Subcutaneous adipose tissue (tissue), 4 donors: ENCODE results near the gene POLR1C. TPM values are rescaled to one million over a fixed set of nuclear protein-coding genes. Genes with fewer than 3 reads are reported as not detected.

Source experiments
- CTCF ChIP-seq: fragments of 450-650 bp; IDR thresholded peaks from one replicate; pipeline ENCODE4 v1.5.1; 2016; ENCODE audit warnings: low read depth, mild to moderate bottlenecking, control low read depth, antibody characterized with exemption, moderate library complexity
- total RNA-seq, 4 donors: library from RNA; depleted of rRNA; stranded (reverse); fragments of >200 nt; gene quantifications; one replicate each; pipeline ENCODE4 v1.1.0, GENCODE V29; 2016

POLR1C gene
- total RNA-seq, 4 donors from 2014 or later: 12.4 to 19.6 (median 14.6) TPM

GRCh38 chr6:43517505-43518357, 842 bp downstream of the POLR1C start:
- TF ChIP-seq CTCF: no peak

GRCh38 chr6:43520097-43520496, 3.2 kb downstream of the POLR1C start:
- TF ChIP-seq CTCF: no peak

GRCh38 chr6:43521836-43522235, 4.9 kb downstream of the POLR1C start:
- no peak for TF ChIP-seq CTCF

DNA sequence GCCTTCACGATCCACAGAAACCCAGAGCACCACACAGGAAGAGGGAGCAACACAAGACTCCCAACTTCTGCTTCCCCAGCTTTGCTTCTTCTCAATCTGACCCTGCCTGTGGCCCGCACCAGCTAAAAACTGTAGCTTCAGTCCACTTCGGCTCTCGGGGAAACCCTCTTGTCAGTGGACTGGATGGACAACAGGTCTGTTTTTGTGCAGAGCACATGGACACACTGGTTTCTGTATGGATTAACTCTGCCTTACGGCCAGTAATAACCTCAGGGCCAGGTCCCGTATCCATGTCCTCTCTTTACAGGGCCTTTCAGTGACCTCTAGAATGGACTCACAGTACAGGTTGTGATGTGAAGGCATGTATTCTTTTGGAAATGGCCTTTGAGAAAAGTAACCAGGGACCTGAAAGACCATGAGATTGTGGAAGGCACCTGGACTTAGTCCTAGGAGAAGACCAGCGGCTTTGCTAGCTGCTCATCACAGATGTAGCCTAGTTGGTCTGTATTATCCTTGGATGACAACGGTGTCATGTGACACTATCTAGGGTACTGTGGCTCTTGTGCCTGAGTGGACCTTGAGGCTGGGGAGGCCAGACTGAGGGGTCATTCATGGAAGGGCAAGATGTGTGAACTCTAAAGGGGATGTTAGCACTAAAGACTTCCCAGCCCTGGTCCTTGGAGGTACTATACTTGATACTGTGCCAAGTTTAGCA, 5.8 kb downstream of the POLR1C start:
- TF ChIP-seq CTCF: no peak

DNA sequence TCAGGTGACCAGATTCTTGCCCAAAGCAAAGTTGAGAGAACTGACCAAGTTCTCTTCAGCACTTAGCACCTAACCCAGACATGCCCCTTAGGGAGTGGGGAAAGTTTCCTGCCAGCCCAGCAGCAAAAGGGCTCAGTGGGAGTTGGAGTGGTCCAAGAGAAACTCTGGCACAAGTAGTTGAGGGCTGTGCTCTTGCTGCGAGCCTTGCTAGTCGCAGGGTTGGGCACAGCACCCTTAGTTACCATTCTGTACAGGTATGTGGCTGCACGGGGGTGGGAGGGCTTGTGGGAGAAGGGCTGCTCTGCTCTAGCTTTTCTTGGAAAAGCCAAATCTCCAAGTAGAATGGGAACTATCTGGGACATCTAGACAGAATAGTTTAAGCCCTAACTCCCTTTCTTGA, 6.4 kb downstream of the POLR1C start:
- TF ChIP-seq CTCF: no peak

DNA sequence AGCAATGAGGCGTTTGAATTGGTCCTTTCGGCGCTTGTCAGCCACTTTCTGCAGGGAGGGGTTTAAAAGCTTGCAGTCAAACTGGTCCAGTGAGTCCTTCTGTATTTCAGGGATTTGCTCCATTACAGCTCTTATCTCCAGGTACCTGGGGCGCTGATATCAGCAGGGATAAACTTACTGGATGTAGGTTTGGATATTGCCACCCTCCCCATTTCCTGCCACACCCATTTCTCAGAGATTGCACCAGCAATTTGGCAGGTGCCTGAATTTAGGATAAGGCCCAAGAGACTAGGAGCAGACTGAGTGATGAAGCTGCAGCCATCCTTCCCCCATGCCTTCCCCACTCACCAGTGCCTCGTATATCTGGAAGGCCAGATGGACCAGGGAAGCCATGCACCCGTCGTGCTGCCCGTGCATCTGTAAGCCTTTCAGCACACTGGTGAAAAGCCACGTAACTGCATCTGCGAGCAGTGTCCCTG, 7.6 kb downstream of the POLR1C start:
- TF ChIP-seq CTCF: no peak

GRCh38 chr6:43532201-43532600, 15.3 kb downstream of the POLR1C start:
- no peak for TF ChIP-seq CTCF
